GM21515 (cell line): ENCODE measurements around the gene EFCAB8.

Experiments used
- ATAC-seq: cut with Tn5 transposase; IDR thresholded peaks from one replicate; pipeline ENCODE4 v1.9.1; 2021; ENCODE audit not compliant: unreplicated experiment

The EFCAB8 gene

GRCh38 chr20:33002087-33002808 is 143.5 kb downstream of the EFCAB8 start:
- no peak for ATAC-seq

GRCh38 chr20:33004141-33004751 is 145.5 kb downstream of the EFCAB8 start, which contains the start of gene SUN5:
Gene SUN5, minus strand, starts transcription at chr20:33004433. Its CDS starts 93 bp downstream, at chr20:33004340.
- no peak for ATAC-seq

- ATAC-seq, result no peak
These were observed 146.4 kb downstream of the EFCAB8 start for GRCh38 chr20:33005132-33005566.

GRCh38 chr20:33005908-33006775 is 147.4 kb downstream of the EFCAB8 start:
- ATAC-seq, result no peak

GRCh38 chr20:33006776-33007375 is 148.2 kb downstream of the EFCAB8 start:
- no peak for ATAC-seq

GRCh38 chr20:33007376-33008335 is 148.9 kb downstream of the EFCAB8 start, which contains the start of gene BPIFB2:
Gene BPIFB2, plus strand, starts transcription at chr20:33007704. Its CDS starts 871 bp downstream, at chr20:33008575.
- no peak for ATAC-seq

GRCh38 chr20:33008336-33009213 is 149.9 kb downstream of the EFCAB8 start:
- no peak for ATAC-seq

GRCh38 chr20:33009214-33010132 is 150.8 kb downstream of the EFCAB8 start:
- no peak for ATAC-seq

- no peak for ATAC-seq
These were observed 151.4 kb downstream of the EFCAB8 start for GRCh38 chr20:33010133-33010504.

- ATAC-seq, result no peak
These were observed 152.1 kb downstream of the EFCAB8 start for GRCh38 chr20:33010674-33011449.
